NCI-H2171 (cell line): ENCODE results near the gene HOTAIR.
A peak's percentile ranks its signal among the peaks of the same experiment; 100 is the strongest.

Source experiments
- DNase-seq: peaks from one replicate; lab custom pipeline; 2025; lab: John Stamatoyannopoulos, UW

The HOTAIR gene

GRCh38 chr12:54000116-54001114 is 25.7 kb upstream of the HOTAIR start, which contains the start of gene HOXC9:
HOXC9 (plus strand) TSS chr12:54000161; CDS start chr12:54000189, 28 bp downstream.
- DNase-seq = no peak

DNA sequence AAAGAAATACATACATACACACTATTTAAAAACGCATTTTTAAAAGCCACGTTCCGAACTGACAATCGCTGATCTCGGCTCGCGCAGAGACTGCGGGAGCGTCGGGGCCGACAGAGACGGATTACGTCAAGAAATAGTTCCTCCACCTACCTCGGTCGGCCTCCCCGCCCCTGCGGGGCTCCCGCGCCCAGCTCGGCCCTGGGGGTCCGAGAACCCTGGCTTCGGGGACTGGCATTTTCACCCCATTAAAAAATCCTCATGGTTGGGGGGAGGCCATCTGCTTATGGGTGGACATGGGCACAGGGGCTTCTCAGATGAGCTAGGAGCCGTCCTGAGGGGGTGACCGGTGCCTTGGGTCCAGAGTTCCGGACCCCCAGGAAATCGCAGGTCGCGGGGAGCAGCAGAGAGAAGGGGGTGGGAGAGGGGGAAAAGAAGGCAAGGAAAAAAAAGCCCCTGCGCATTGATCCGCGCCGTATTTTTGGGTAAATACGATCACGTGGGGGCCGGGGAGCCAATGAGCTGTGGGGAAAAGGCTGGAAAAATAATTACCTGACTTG is 24.9 kb upstream of the HOTAIR start:
- no peak for DNase-seq

- DNase-seq = no peak
Measured at GRCh38 chr12:53998900-53999236, 24.1 kb upstream of the HOTAIR start.

GRCh38 chr12:53998110-53998899 is 23.6 kb upstream of the HOTAIR start:
- no peak for DNase-seq

DNA sequence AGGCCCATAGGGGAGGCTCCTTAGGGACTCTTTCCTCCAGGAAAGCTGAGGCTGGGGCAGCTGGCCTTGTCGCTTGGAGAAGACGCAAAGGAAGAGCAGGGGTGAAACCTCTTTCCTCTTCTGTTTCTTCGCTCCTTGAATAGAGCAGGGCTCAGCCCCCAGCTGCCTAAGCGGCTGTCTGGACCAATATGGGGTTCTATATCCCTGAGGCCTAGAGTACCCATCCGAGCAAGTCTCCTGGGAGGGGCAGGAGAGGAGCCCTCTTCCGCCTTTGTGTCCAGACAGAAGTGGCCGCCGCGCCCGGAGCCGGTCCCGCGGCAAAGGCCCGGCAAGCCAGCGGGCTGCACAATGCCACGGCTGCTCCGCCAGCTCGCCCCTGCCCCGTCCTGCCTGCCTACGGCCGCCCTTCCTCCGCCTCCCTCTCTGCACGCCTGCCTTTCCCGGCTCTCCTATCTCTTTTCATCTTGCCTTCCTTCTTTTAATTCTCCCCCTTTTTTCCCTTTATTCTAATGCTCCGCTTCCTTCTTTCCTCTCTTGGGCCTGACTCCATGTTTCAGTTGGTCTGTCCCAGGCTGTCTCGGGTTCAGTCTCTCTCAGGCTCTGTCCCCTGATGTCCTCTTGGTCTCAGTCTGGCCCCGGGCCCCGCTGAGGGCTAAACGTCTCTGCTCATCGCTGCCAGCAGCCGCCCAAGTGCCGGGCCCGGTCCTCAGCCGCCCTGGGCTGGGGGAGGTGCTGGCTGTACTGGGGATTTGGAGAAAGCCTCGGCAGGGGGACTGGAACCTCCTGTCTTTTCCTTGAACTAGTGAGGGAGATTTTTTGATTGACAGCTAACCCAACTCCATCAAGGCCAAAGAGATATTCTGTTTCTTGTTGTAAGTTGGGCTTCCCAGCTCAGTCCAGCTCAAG is 22.7 kb upstream of the HOTAIR start:
- DNase-seq = no peak

- no peak for DNase-seq
Measured at GRCh38 chr12:53996240-53997203, 21.8 kb upstream of the HOTAIR start.

DNA sequence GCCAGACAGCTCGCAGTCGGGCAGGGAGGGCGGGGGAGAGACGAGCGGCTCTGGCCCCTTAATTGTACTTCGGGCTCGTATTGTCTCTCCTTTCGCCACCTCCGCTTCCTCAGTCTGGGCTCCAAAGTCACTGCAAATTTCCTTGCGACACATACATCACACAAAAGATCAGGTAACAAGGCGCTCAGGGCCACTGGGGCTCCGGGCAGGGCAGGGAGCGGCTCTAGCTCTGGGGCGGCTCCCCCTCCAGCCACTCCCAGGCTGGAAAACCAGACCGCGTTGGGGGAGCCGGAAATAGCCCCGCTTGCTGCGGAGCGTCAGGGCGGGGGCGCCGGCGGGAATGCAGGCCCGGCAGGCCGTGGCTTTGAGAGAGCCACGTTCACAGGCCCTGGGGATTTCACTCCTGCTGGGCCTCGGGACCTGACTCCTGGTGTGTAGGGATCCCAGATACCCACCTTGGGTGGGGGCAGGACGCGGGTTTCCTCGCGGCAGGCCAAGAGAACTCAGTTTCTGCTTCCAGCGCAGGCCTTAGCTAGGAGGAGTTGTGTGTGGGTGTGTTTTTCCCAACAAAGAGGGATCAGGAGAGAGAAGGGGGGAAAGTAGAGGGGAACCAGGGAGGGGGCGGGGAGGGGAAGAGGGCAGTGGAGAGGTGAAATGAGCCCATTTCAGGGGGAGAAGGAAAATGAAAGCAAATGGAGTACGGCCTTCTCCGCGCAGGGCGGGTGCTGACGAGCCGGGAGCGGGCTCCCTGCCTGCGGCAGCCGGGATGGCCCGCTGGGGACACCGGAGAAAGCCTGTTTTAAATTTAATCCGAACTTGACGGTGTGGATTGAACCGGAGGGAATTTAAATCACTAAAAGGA is 20.9 kb upstream of the HOTAIR start:
- peak; percentile 25 for DNase-seq

- DNase-seq = no peak
Measured at GRCh38 chr12:53995002-53995377, 20.2 kb upstream of the HOTAIR start.

DNA sequence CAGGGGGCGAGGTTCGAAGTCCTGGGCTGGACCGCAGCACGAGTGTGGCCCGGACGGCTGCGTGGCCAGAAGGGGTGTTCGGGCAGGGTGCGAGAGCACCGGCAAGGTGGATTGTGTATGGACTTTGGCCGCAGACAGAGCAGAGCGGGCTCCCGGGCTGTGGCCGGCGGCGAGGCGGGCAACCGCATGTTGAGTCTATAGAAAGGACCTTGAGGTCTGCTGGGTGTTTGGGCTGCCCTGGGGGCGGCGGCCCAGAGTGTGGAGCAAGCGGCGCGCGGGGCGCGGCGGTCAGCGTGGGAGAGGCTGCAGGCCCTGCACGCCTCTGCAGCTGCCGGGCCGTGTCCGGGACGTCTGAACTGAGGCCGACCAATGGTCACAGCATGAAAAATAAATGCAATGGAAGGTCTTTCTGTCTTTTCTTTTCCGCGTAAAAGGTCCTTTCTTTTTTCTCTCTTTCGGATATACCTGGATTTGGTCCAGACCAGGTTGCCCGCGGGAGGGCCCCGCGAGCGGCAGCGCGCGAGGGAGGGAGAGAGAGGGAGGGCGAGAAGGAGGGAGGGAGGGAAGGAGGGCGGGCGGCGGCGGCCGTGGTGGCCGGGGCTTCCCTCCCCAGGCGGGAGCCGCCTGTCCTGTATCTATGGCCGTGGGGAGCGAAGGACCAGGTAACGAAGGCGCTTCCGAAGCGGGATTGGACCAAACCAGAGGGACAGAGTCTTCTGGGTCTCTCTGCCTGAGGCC is 19.7 kb upstream of the HOTAIR start:
- DNase-seq = peak; percentile 10

- DNase-seq = no peak
Measured at GRCh38 chr12:53994009-53994263, 19.2 kb upstream of the HOTAIR start.

GRCh38 chr12:53993162-53994008 is 18.6 kb upstream of the HOTAIR start:
- DNase-seq = no peak

- DNase-seq = no peak
Measured at GRCh38 chr12:53992377-53992889, 17.7 kb upstream of the HOTAIR start.

- no peak for DNase-seq
Measured at GRCh38 chr12:53991077-53991460, 16.3 kb upstream of the HOTAIR start.

GRCh38 chr12:53990311-53991076 is 15.7 kb upstream of the HOTAIR start:
- no peak for DNase-seq

DNA sequence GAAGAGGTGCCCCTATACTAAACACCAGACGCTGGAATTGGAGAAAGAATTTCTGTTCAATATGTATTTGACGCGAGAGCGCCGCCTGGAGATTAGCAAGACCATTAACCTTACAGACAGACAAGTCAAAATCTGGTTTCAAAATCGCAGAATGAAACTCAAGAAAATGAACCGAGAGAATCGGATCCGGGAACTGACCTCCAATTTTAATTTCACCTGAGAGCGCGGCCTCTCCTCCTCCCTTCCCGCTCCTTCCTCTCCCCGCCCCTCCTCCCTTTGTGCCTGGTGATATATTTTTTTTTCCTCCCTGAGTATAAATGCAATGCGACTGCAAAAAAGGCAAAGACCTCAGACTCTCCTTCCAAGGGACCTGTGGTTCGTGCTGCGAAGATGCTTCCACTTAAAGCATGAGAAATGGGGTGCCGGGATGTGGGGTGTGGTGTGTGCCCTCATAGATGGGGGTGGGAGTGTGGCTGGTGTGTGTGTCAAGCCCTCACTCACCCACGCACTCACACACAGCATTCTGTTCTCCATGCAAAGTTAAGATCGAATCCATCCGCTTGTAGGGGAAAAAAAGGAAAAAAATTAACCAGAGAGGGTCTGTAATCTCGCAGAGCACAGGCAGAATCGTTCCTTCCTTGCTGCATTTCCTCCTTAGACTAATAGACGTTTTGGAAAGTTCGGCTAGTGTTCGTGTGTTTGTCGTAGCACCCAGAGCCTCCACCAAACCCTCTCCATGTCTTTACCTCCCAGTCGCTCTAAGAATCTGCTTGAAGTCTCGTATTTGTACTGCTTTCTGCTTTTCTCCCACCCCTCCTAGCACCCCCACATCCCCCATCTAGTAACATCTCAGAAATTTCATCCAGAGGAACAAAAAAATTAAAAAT is 14.7 kb upstream of the HOTAIR start:
- DNase-seq = no peak
